Neural progenitor cell (in vitro differentiated cells): ENCODE results near the gene CEP44.
"Not testable (repeated sequence)": the region's sequence is repeated elsewhere in the genome, so short reads cannot be mapped to it uniquely, and the experiment has no call there.

ENCODE experiments used
- CTCF ChIP-seq: fragments of 200-600 bp; sonication (generic); IDR thresholded peaks from 2 replicates; pipeline ENCODE4 v1.5.1; 2017; ENCODE audit warnings: antibody characterized with exemption, mild to moderate bottlenecking
- EZH2phosphoT487 ChIP-seq: fragments of 200-600 bp; sonication (generic); IDR thresholded peaks from 2 replicates; pipeline ENCODE4 v1.6.1; 2017; ENCODE audit warnings: antibody characterized with exemption

- TF ChIP-seq CTCF, EZH2phosphoT487: not testable (repeated sequence)
Observed at GRCh38 chr4:174294641-174295040, 10.9 kb downstream of the CEP44 start.
